ACC112 (cell line): ENCODE results near the gene ACOX1.

Source experiments
- H2AFZ ChIP-seq: fragments of 200-600 bp; sonication (generic); one replicate; pipeline ENCODE4 v1.6.0; 2017; ENCODE audit warnings: antibody characterized with exemption, low read length; ENCODE audit not compliant: unreplicated experiment
- H3K27ac ChIP-seq: fragments of 200-600 bp; sonication (generic); 2 replicates; pipeline ENCODE4 v1.5.1; 2014; ENCODE audit warnings: low read depth, mild to moderate bottlenecking, antibody characterized with exemption, low read length, moderate library complexity
- H3K27me3 ChIP-seq: fragments of 200-600 bp; sonication (generic); 2 replicates; pipeline ENCODE4 v1.6.1; 2014; ENCODE audit warnings: mild to moderate bottlenecking, antibody characterized with exemption, low read length, moderate library complexity, mixed read lengths; ENCODE audit not compliant: insufficient read depth
- H3K36me3 ChIP-seq: fragments of 200-600 bp; sonication (generic); 2 replicates; pipeline ENCODE4 v1.6.1; 2016; ENCODE audit warnings: mild to moderate bottlenecking, antibody characterized with exemption, low read length, moderate library complexity, mixed read lengths; ENCODE audit not compliant: insufficient read depth
- H3K4me1 ChIP-seq: fragments of 200-600 bp; sonication (generic); one replicate; pipeline ENCODE4 v1.6.1; 2016; ENCODE audit warnings: low read length, mixed read lengths; ENCODE audit not compliant: insufficient read depth, unreplicated experiment, control insufficient read depth
- H3K4me3 ChIP-seq: fragments of 200-600 bp; sonication (generic); 2 replicates; pipeline ENCODE4 v1.5.1; 2014; ENCODE audit warnings: mild to moderate bottlenecking, low read depth, low read length
- H3K79me2 ChIP-seq: fragments of 200-600 bp; sonication (generic); one replicate; pipeline ENCODE4 v1.6.0; 2016; ENCODE audit warnings: low read length; ENCODE audit not compliant: control insufficient read depth, unreplicated experiment, insufficient read depth

ACOX1 gene

GRCh38 chr17:75996665-75997590 lies 18.0 kb upstream of the ACOX1 start:
- no peak overlapping the region for H2AFZ ChIP-seq

GRCh38 chr17:75995385-75995925 lies 16.5 kb upstream of the ACOX1 start:
- no peaks in the 10 kb centered on the region for H3K27me3 ChIP-seq
- no peak overlapping the region for H2AFZ ChIP-seq
- no peaks in the 10 kb centered on the region for H3K79me2 ChIP-seq
- H3K36me3 ChIP-seq, result no peaks in the 10 kb centered on the region
- no peak overlapping the region for H3K27ac ChIP-seq
- H3K4me3 ChIP-seq, result no peak overlapping the region
- H3K4me1 ChIP-seq, result peaks cover 4% of the 10 kb centered on the region

More at GRCh38 chr17:75996665-75997590, 18.0 kb upstream of the ACOX1 start:
- Histone ChIP-seq H3K4me1 (peaks cover 4% of the 10 kb centered on the region), H3K4me3 (no peak overlapping the region), H3K79me2 (no peaks in the 10 kb centered on the region), H3K36me3 (no peaks in the 10 kb centered on the region), H3K27ac (no peak overlapping the region), H3K27me3 (no peaks in the 10 kb centered on the region)

- H3K27me3 ChIP-seq, result no peaks in the 10 kb centered on the region
- H3K27ac ChIP-seq, result no peak overlapping the region
- peaks cover 4% of the 10 kb centered on the region for H3K4me1 ChIP-seq
- H3K79me2 ChIP-seq, result no peaks in the 10 kb centered on the region
- H3K36me3 ChIP-seq, result no peaks in the 10 kb centered on the region
- H2AFZ ChIP-seq, result no peak overlapping the region
- H3K4me3 ChIP-seq, result no peak overlapping the region
These were observed 15.9 kb upstream of the ACOX1 start for GRCh38 chr17:75994802-75995370.

- H3K27me3 ChIP-seq, result no peaks in the 10 kb centered on the region
- H2AFZ ChIP-seq, result no peak overlapping the region
- no peaks in the 10 kb centered on the region for H3K36me3 ChIP-seq
- no peaks in the 10 kb centered on the region for H3K79me2 ChIP-seq
- no peak overlapping the region for H3K4me3 ChIP-seq
- H3K4me1 ChIP-seq, result no peaks in the 10 kb centered on the region
- H3K27ac ChIP-seq, result no peak overlapping the region
These were observed 12.4 kb upstream of the ACOX1 start for GRCh38 chr17:75991396-75991795.

- peaks cover 18% of the 10 kb centered on the region for H3K4me1 ChIP-seq
- no peaks in the 10 kb centered on the region for H3K36me3 ChIP-seq
- H3K4me3 ChIP-seq, result no peak overlapping the region
- H2AFZ ChIP-seq, result no peak overlapping the region
- peaks cover 2% of the 10 kb centered on the region for H3K79me2 ChIP-seq
- no peaks in the 10 kb centered on the region for H3K27me3 ChIP-seq
- no peak overlapping the region for H3K27ac ChIP-seq
These were observed 8.1 kb upstream of the ACOX1 start for GRCh38 chr17:75987041-75987440.

- peaks cover 2% of the 10 kb centered on the region for H3K79me2 ChIP-seq
- no peaks in the 10 kb centered on the region for H3K36me3 ChIP-seq
- peaks cover 28% of the 10 kb centered on the region for H3K4me1 ChIP-seq
- no peak overlapping the region for H3K4me3 ChIP-seq
- no peaks in the 10 kb centered on the region for H3K27me3 ChIP-seq
- no peak overlapping the region for H3K27ac ChIP-seq
- no peak overlapping the region for H2AFZ ChIP-seq
These were observed 7.0 kb upstream of the ACOX1 start for GRCh38 chr17:75985986-75986385.

- Histone ChIP-seq H3K27ac (no peak overlapping the region; the same call in 1 of the 2 replicates), H3K4me3 (no peak overlapping the region), H3K4me1 (peaks cover 39% of the 10 kb centered on the region), H3K36me3 (no peaks in the 10 kb centered on the region), H2AFZ (no peak overlapping the region), H3K79me2 (peaks cover 5% of the 10 kb centered on the region), H3K27me3 (no peaks in the 10 kb centered on the region)
These were observed 4.7 kb upstream of the ACOX1 start for GRCh38 chr17:75983501-75984181.

GRCh38 chr17:75981019-75981615 lies 2.2 kb upstream of the ACOX1 start:
- Histone ChIP-seq H3K4me3 (no peak overlapping the region), H3K36me3 (no peaks in the 10 kb centered on the region), H3K27me3 (no peaks in the 10 kb centered on the region), H3K79me2 (peaks cover 24% of the 10 kb centered on the region), H3K4me1 (peaks cover 50% of the 10 kb centered on the region), H2AFZ (peak overlapping the region; percentile 43), H3K27ac (peak overlapping the region; percentile 72)

GRCh38 chr17:75980188-75981018 lies 1.4 kb upstream of the ACOX1 start:
- H3K27me3 ChIP-seq, result no peaks in the 10 kb centered on the region
- H3K4me1 ChIP-seq, result peaks cover 53% of the 10 kb centered on the region
- peak overlapping the region; percentile 90 for H3K27ac ChIP-seq
- H2AFZ ChIP-seq, result no peak overlapping the region
- H3K36me3 ChIP-seq, result no peaks in the 10 kb centered on the region
- H3K4me3 ChIP-seq, result peak overlapping the region; percentile 98
- peaks cover 31% of the 10 kb centered on the region for H3K79me2 ChIP-seq
